ENCODE data around the gene TECPR1. TPM values are rescaled to one million over a fixed set of nuclear protein-coding genes. Genes with fewer than 3 reads are reported as not detected.

TECPR1 gene
- total RNA-seq, 1 donor from 2014 or later, result 10.8 TPM

DNA sequence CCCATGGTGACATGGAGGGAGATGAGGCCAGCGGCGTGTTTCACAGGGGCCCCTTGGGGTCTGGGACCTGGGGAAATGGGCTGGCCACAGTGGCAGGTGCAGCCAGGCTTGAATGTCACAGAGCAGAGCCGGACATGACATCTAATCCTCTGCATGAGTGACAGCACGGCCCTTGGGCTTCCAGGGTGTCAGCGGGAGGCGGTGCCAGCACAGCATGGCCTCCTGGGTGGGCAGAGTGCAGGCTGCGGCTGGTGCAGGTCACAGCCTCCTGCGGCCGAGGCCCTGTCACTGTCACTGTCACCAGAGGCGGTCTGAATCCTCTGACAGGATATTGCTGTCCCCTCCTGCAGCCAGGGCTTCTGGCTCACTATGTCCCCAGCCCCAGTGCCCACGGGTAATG, 22.6 kb downstream of the TECPR1 start:
- Mint-ChIP-seq H3K4me3 (no peak overlapping the region), H3K36me3 (peaks cover 6% of the 10 kb centered on the region), H3K4me1 (peaks cover 14% of the 10 kb centered on the region), H3K9me3 (no peaks in the 10 kb centered on the region), H3K27me3 (ENCODE audit: insufficient read depth, low read depth) (no peaks in the 10 kb centered on the region), H3K27ac (peak overlapping the region; percentile 95)
- DNase-seq (ENCODE audit: low spot score), result no peak
- Histone ChIP-seq H3K9ac (no peak overlapping the region), H3K4me1 (no peaks in the 10 kb centered on the region), H3K36me3 (no peaks in the 10 kb centered on the region), H3K4me2 (no peak overlapping the region), H3F3A (ENCODE audit: low read depth) (no peaks in the 10 kb centered on the region), H3K27me3 (no peaks in the 10 kb centered on the region), H3K27ac (no peak overlapping the region), H2AFZ (replicated peaks) (no peak overlapping the region), H3K9me3 (ENCODE audit: low read depth) (no peaks in the 10 kb centered on the region), H4K20me1 (ENCODE audit: low read depth) (no peaks in the 10 kb centered on the region), H3K4me3 (no peak overlapping the region), H3K79me2 (ENCODE audit: low read depth) (no peaks in the 10 kb centered on the region)
- no peak for TF ChIP-seq EZH2phosphoT487 (IDR thresholded peaks at IDR 0.05)
- TF ChIP-seq, protein P1, sequence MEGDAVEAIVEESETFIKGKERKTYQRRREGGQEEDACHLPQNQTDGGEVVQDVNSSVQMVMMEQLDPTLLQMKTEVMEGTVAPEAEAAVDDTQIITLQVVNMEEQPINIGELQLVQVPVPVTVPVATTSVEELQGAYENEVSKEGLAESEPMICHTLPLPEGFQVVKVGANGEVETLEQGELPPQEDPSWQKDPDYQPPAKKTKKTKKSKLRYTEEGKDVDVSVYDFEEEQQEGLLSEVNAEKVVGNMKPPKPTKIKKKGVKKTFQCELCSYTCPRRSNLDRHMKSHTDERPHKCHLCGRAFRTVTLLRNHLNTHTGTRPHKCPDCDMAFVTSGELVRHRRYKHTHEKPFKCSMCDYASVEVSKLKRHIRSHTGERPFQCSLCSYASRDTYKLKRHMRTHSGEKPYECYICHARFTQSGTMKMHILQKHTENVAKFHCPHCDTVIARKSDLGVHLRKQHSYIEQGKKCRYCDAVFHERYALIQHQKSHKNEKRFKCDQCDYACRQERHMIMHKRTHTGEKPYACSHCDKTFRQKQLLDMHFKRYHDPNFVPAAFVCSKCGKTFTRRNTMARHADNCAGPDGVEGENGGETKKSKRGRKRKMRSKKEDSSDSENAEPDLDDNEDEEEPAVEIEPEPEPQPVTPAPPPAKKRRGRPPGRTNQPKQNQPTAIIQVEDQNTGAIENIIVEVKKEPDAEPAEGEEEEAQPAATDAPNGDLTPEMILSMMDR (IDR thresholded peaks at IDR 0.05), result no peak
- no peak for TF ChIP-seq EZH2 (IDR thresholded peaks at IDR 0.05)

DNA sequence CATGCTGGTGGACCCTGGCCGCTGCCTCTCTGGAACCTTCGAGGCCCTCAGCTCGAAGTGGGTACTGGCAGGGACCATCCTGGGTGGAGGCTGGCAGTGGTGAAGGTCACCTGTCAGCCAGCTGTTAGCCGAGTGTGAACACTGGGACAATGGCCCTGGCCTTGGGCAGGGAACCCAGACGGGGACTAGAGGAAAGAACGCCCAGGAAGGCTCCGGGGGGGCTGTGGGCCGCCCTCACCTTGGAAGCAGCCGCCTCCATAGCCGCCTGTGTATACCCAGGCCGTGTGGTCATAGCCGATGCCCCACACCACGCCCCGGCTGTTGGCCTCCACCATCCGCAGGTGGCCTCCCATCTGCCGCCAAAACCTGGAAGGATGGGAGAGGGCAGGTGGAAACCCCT, 23.2 kb downstream of the TECPR1 start:
- Histone ChIP-seq H3K9me3 (ENCODE audit: low read depth) (no peaks in the 10 kb centered on the region), H3K79me2 (ENCODE audit: low read depth) (no peaks in the 10 kb centered on the region), H2AFZ (replicated peaks) (no peak overlapping the region), H4K20me1 (ENCODE audit: low read depth) (no peaks in the 10 kb centered on the region), H3K4me1 (no peaks in the 10 kb centered on the region), H3K4me2 (no peak overlapping the region), H3F3A (ENCODE audit: low read depth) (no peaks in the 10 kb centered on the region), H3K4me3 (no peak overlapping the region), H3K27me3 (no peaks in the 10 kb centered on the region), H3K27ac (no peak overlapping the region), H3K36me3 (no peaks in the 10 kb centered on the region), H3K9ac (no peak overlapping the region)
- no peaks in the 10 kb centered on the region for H3K27me3 Mint-ChIP-seq (ENCODE audit: insufficient read depth, low read depth)
- peaks cover 14% of the 10 kb centered on the region for H3K4me1 Mint-ChIP-seq
- H3K9me3 Mint-ChIP-seq, result no peaks in the 10 kb centered on the region
- TF ChIP-seq EZH2 (IDR thresholded peaks at IDR 0.05) (no peak), EZH2phosphoT487 (IDR thresholded peaks at IDR 0.05) (no peak)
- TF ChIP-seq, protein P1 (IDR thresholded peaks at IDR 0.05), result no peak
- no peak for DNase-seq (ENCODE audit: low spot score)
- H3K4me3 Mint-ChIP-seq, result no peak overlapping the region
- H3K36me3 Mint-ChIP-seq, result peaks cover 5% of the 10 kb centered on the region
- H3K27ac Mint-ChIP-seq, result peak overlapping the region; percentile 95

DNA sequence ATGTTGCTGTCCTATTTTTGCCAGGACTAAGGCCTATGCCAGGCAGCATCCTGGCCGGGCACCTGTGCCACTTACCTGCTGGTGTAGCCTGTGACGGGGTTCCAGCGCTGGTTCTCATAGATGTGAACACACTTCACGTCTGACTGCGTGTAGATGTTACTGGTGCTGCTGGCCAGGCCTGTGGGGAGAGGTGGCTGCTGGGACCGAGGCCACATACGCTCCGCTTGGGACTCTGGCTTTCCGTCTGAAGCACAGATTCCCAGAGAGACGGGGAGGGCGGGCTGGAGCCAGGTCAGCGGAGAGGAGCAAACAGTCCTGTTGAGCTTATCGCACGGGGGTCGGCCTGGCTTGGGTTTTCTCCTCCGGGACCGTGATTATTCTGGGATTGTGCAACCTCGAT, 24.1 kb downstream of the TECPR1 start:
- Mint-ChIP-seq H3K27ac (peak overlapping the region; percentile 74), H3K9me3 (no peaks in the 10 kb centered on the region), H3K4me1 (peaks cover 14% of the 10 kb centered on the region), H3K36me3 (peaks cover 5% of the 10 kb centered on the region), H3K27me3 (ENCODE audit: insufficient read depth, low read depth) (no peaks in the 10 kb centered on the region), H3K4me3 (no peak overlapping the region)
- no peaks in the 10 kb centered on the region for H3K9me3 ChIP-seq (ENCODE audit: low read depth)
- no peak overlapping the region for H3K4me3 ChIP-seq
- H3F3A ChIP-seq (ENCODE audit: low read depth), result no peaks in the 10 kb centered on the region
- no peaks in the 10 kb centered on the region for H3K4me1 ChIP-seq
- H4K20me1 ChIP-seq (ENCODE audit: low read depth), result no peaks in the 10 kb centered on the region
- H3K9ac ChIP-seq, result no peak overlapping the region
- no peak overlapping the region for H3K4me2 ChIP-seq
- no peaks in the 10 kb centered on the region for H3K79me2 ChIP-seq (ENCODE audit: low read depth)
- TF ChIP-seq EZH2 (IDR thresholded peaks at IDR 0.05) (no peak), EZH2phosphoT487 (IDR thresholded peaks at IDR 0.05) (no peak)
- TF ChIP-seq, protein P1 (IDR thresholded peaks at IDR 0.05), result no peak
- no peaks in the 10 kb centered on the region for H3K27me3 ChIP-seq
- no peaks in the 10 kb centered on the region for H3K36me3 ChIP-seq
- H3K27ac ChIP-seq, result no peak overlapping the region
- H2AFZ ChIP-seq (replicated peaks), result no peak overlapping the region
- no peak for DNase-seq (ENCODE audit: low spot score)

All from neural progenitor cell (in vitro differentiated cells).